Measurements from ENCODE around the gene PLXNA1. TPM values are rescaled to one million over a fixed set of nuclear protein-coding genes. Genes with fewer than 3 reads are reported as not detected.

Gene PLXNA1
- polyA plus RNA-seq, 1 donor from 2014 or later, result 65.6 TPM

DNA sequence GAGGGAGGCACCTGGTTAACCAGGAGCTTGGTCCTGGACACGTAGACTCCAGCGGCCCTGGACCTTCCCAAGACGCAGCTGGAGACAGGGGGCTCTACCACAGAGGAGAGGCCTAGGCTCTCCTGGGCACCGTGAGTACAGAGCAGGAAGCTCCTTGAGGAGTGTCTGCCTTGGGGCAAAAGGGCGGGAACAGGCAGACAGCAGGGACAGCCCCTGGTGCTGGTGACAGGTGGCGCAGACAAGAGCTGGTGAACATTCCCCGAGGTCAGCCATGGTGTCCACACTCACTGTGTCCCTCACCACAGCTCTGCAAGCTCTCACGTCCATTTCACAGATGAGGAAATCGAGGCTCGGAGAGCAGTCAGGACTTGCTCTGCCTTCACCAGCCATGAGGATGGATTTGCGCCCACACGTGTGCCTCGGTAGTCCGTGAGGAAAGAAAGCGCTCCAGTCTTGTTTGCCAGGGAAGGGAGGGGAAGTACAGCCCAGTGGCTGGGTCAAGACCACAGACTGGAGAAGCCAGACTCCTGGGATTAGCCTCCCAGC is 2.6 kb upstream of the PLXNA1 start:
- Histone ChIP-seq H3K36me3 (ENCODE audit: insufficient read depth, low read length) (no peaks in the 10 kb centered on the region), H3F3A (ENCODE audit: insufficient read depth, low read length, poor library complexity, severe bottlenecking) (no peaks in the 10 kb centered on the region), H3K9me2 (ENCODE audit: insufficient read depth, low read length) (no peaks in the 10 kb centered on the region), H3K27me3 (ENCODE audit: insufficient read depth, low read depth, low read length) (peaks cover 2% of the 10 kb centered on the region), H3K4me3 (ENCODE audit: low read length) (no peak overlapping the region), H3K27ac (ENCODE audit: low read length) (no peak overlapping the region), H3K9me3 (ENCODE audit: low read length) (no peaks in the 10 kb centered on the region), H3K9ac (ENCODE audit: low read length) (no peak overlapping the region), H3K79me2 (replicated peaks; ENCODE audit: insufficient read depth, low read length) (peaks cover 18% of the 10 kb centered on the region), H4K20me1 (ENCODE audit: insufficient read depth) (no peaks in the 10 kb centered on the region), H3K4me2 (ENCODE audit: low read length) (no peak overlapping the region), H2AFZ (ENCODE audit: low read depth, low read length) (no peak overlapping the region)
- no peak for TF ChIP-seq EZH2 (IDR thresholded peaks at IDR 0.05; ENCODE audit: borderline replicate concordance, insufficient read depth, low read length, poor library complexity, severe bottlenecking)
- no peak for TF ChIP-seq EP300 (conservative IDR thresholded peaks at IDR 0.05; ENCODE audit: poor library complexity, severe bottlenecking)
- TF ChIP-seq SMC3 (conservative IDR thresholded peaks at IDR 0.05; ENCODE audit: poor library complexity), result no peak
- TF ChIP-seq CTCF (IDR thresholded peaks at IDR 0.05; ENCODE audit: poor library complexity, severe bottlenecking), result no peak
- no peak for TF ChIP-seq TAF1 (IDR thresholded peaks at IDR 0.05; ENCODE audit: low read depth)

DNA sequence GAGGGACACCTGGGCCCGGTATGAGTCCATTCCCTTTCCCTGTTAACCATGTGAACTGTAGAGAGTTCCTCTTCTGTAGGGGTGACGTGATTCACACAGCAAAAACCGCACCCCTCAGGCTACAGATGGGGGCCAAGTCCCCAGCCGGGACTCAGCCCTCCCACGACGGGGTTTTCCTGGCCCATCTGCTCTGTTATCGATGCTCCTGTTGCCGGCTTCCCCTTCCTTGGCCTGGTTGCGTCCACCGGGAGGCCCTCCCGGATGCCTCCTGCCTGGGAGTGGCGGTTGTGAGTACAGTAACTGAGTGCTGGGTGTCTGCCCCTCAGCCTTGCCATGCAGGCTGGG is 817 bp upstream of the PLXNA1 start:
- Histone ChIP-seq H4K20me1 (ENCODE audit: insufficient read depth) (peaks cover 17% of the 10 kb centered on the region), H3K27me3 (ENCODE audit: insufficient read depth, low read depth, low read length) (peaks cover 2% of the 10 kb centered on the region), H3K9ac (ENCODE audit: low read length) (no peak overlapping the region), H3K9me2 (ENCODE audit: insufficient read depth, low read length) (no peaks in the 10 kb centered on the region), H3K79me2 (replicated peaks; ENCODE audit: insufficient read depth, low read length) (peaks cover 35% of the 10 kb centered on the region), H3K27ac (ENCODE audit: low read length) (no peak overlapping the region), H3K4me2 (ENCODE audit: low read length) (no peak overlapping the region), H3K36me3 (ENCODE audit: insufficient read depth, low read length) (no peaks in the 10 kb centered on the region), H3K4me3 (ENCODE audit: low read length) (peak overlapping the region; percentile 66), H3K9me3 (ENCODE audit: low read length) (no peaks in the 10 kb centered on the region), H2AFZ (ENCODE audit: low read depth, low read length) (no peak overlapping the region), H3F3A (ENCODE audit: insufficient read depth, low read length, poor library complexity, severe bottlenecking) (no peaks in the 10 kb centered on the region)
- TF ChIP-seq EP300 (conservative IDR thresholded peaks at IDR 0.05; ENCODE audit: poor library complexity, severe bottlenecking) (no peak), CTCF (IDR thresholded peaks at IDR 0.05; ENCODE audit: poor library complexity, severe bottlenecking) (no peak), SMC3 (conservative IDR thresholded peaks at IDR 0.05; ENCODE audit: poor library complexity) (no peak), RAD21 (conservative IDR thresholded peaks at IDR 0.05) (no peak), POLR2AphosphoS5 (IDR thresholded peaks at IDR 0.05) (no peak), TAF1 (IDR thresholded peaks at IDR 0.05; ENCODE audit: low read depth) (no peak), EZH2 (IDR thresholded peaks at IDR 0.05; ENCODE audit: borderline replicate concordance, insufficient read depth, low read length, poor library complexity, severe bottlenecking) (no peak), MXI1 (conservative IDR thresholded peaks at IDR 0.05; ENCODE audit: poor library complexity, severe bottlenecking) (no peak)
- TF ChIP-seq, protein P1, sequence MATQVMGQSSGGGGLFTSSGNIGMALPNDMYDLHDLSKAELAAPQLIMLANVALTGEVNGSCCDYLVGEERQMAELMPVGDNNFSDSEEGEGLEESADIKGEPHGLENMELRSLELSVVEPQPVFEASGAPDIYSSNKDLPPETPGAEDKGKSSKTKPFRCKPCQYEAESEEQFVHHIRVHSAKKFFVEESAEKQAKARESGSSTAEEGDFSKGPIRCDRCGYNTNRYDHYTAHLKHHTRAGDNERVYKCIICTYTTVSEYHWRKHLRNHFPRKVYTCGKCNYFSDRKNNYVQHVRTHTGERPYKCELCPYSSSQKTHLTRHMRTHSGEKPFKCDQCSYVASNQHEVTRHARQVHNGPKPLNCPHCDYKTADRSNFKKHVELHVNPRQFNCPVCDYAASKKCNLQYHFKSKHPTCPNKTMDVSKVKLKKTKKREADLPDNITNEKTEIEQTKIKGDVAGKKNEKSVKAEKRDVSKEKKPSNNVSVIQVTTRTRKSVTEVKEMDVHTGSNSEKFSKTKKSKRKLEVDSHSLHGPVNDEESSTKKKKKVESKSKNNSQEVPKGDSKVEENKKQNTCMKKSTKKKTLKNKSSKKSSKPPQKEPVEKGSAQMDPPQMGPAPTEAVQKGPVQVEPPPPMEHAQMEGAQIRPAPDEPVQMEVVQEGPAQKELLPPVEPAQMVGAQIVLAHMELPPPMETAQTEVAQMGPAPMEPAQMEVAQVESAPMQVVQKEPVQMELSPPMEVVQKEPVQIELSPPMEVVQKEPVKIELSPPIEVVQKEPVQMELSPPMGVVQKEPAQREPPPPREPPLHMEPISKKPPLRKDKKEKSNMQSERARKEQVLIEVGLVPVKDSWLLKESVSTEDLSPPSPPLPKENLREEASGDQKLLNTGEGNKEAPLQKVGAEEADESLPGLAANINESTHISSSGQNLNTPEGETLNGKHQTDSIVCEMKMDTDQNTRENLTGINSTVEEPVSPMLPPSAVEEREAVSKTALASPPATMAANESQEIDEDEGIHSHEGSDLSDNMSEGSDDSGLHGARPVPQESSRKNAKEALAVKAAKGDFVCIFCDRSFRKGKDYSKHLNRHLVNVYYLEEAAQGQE (IDR thresholded peaks at IDR 0.05; ENCODE audit: borderline replicate concordance), result no peak
